Heart left ventricle (tissue), 13 donors: ENCODE data around the gene MSH5.

Experiments used
- CTCF ChIP-seq, 12 donors: fragments of 200-600 bp; sonication (generic) in 4 of 12; IDR thresholded peaks; one replicate each; pipeline versions ENCODE4 v1.5.0 to v1.8.0; 2018 to 2022; ENCODE audit warnings: antibody characterized with exemption in 12 of 12, mild to moderate bottlenecking in 5 of 12
- POLR2A ChIP-seq, 2 donors: fragments of 450-650 bp; IDR thresholded peaks; one replicate each; pipeline ENCODE4 v1.6.1; 2017; ENCODE audit warnings: antibody characterized with exemption in 2 of 2, mild to moderate bottlenecking in 2 of 2, moderate library complexity in 2 of 2
- donor health status: ischemic (EF 13 %, LVEDD 7.1; RV severe dilation, severe dysfunction).
- donor health status: DM: no; HTN: yes; CAD: no.
- donor health status: DM: no; HTN: no; CAD: no.
- donor health status: ischemic (EF 25% LVEDD 6.9; RV normal size, moderate dysfunction).
- donor health status: ischemic (EF 25% LVEDD 5.7; RV mildly dilated, moderate dysfunction).
- donor health status: ischemic (EF 35%, LVEDD 5.7; RV mildly dilated, moderate dysfunction).
- donor health status: nonischemic (EF 11% LVEDD 7.7; RV severe dilation, severe dysfunction).
- donor health status: DM: yes; HTN: yes; CAD: no.
- donor health status: PGD.
- donor health status: ischemic (EF 29% LVEDD 5.4; RV normal size, mild dysfunction).
- donor health status: nonischemic (EF 23%, LVEDD 6.1; RV moderate dilation, normal function).

DNA sequence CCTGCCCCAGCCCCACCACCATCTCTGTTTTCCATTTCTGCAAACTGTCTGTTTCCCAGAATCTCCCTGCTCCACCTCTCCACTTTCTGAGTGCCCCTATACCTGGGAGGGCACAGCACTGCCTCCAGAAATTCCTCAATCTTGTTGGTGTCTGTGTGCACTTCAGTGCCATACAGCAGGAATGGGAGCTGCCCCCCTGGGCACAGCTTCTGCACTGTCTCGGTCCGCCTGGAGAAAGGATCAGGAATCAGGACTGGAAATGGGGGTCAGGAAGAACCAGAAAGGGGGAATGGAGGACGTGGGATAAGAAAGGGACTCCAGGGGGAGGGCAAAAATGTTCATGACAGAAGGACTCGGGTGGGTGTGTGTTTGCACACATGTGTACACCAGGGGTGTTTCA, 6.1 kb upstream of the MSH5 start:
- no peak for TF ChIP-seq CTCF (IDR thresholded peaks at IDR 0.05)
- no peak for TF ChIP-seq POLR2A (IDR thresholded peaks at IDR 0.05)
